GM19452 (cell line): ENCODE data around the gene FAM234B.

Experiments
- ATAC-seq: cut with Tn5 transposase; IDR thresholded peaks from one replicate; pipeline ENCODE4 v1.9.1; 2021; ENCODE audit not compliant: unreplicated experiment

Gene FAM234B

DNA sequence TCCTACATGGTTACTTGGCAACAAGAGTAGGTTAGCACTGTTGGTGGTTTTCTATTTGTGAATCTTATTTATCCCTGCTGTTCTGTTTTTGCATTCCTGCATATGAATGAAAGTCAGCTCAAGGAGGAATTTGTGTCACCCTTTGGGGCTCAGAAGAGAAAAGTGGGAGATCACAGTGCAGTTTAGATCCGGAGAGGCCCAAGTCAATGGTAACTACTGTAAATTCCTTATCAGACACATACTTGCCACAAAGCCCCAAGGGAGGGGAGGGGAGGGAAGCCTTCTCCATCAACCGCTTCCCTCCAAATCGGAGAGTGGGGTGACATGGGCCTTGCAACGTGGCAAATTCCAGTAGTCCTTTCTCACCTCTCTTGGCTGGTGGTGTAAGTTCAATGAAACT, 44.3 kb downstream of the FAM234B start:
- ATAC-seq = no peak

DNA sequence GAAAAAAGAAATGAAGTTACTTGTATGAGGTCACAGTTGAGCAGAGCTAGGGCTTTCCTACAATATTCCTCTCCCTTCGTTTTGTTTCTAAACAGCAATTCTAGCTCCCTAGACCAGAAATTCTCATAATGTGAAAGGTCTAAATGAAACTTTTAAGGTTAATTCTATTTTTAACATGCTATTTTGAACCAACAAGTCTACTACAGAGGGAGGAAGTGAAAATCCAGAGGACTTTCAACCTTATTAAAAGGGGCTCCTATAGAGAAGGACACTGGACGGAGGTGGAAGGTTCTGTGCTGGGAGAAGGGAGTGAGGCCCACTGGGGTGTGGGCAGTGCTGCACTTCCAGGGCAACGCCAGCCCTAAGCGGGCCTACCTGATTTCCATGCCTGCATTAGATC, 45.9 kb downstream of the FAM234B start:
- ATAC-seq = no peak

DNA sequence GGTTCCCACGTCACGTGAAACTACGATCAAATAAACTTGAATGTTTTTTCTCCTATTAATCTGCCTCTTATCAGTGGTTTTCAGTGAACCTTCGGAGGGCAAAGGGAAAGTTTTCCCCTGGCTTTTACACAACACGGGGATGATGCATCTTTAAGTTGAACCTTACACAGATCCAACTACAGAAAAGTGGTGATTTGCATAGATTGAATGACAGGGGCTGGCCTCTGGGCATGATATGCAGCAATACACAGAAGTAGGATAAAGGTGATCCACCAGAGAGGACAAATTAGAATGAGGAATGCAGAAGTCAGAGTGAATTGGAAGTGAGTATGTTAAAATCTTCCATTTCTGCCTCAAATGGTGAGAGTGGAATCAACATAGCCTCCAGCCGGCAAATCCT, 47.7 kb downstream of the FAM234B start:
- no peak for ATAC-seq

DNA sequence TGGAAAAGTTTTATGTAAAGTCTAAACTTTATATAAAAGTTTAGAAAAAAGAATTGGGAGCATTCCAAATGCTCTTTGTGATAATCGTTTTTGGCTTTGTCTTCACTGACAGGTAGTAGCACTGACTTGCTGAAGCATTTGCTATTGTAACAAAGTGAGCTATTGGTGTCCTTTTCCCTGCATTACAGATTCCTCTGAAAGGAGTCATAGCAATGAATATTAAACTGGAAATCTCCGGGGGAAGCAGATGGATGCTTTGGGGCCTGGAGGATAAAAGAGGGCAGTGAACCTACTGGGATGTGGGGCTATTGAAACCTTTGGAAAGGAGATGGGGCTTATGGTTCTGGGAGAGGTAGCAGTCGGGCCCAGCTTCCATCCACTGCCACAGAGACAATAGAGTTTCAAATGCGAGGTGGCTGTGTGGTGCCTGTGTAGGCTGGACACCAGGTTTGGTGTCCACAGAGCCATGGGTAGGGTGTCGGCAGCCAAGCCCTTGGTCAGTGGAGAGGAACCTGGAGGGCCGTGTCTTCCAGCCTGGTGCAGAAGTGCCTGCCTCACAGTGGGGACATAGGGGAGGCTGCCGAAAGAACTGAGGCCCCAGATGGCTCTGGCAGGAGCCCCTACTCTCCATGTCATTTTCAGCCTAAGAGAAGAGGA, 49.1 kb downstream of the FAM234B start:
- no peak for ATAC-seq

DNA sequence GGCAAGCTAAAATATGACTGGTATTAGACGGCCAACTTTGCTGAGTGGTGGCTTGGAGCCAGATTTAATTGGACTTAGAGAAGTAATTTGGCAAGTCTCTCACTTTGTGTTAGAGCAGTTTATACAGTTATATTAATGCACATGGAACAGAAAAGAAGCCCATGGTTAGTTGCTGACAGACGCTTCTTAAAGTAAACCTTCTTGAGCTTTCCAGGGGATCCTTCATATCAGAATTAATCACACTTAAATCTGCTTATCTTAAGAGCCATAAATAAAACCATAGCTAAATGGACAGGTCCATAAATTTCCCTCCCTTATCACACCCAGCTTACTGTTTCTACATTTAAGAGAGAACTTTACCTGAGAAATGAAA, 49.7 kb downstream of the FAM234B start:
- ATAC-seq = no peak

DNA sequence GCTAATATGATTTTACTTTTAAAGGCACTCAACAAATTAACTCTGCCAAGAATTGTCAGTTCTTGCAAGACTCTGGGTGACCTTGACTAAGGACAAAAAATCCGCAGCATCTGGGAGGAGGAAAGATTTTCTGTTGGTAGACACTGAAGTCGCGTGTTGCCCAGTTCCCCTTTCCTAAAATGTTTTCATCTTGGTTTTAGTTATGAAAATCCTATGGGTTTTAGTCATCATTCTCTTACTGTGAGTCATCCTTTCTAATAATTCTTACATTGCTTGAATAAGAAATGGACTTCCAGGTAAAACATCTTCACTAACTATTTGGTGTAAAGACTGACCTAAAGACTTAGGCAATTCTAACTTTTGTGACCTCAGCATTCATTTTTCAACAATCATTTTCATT, 50.2 kb downstream of the FAM234B start:
- no peak for ATAC-seq

DNA sequence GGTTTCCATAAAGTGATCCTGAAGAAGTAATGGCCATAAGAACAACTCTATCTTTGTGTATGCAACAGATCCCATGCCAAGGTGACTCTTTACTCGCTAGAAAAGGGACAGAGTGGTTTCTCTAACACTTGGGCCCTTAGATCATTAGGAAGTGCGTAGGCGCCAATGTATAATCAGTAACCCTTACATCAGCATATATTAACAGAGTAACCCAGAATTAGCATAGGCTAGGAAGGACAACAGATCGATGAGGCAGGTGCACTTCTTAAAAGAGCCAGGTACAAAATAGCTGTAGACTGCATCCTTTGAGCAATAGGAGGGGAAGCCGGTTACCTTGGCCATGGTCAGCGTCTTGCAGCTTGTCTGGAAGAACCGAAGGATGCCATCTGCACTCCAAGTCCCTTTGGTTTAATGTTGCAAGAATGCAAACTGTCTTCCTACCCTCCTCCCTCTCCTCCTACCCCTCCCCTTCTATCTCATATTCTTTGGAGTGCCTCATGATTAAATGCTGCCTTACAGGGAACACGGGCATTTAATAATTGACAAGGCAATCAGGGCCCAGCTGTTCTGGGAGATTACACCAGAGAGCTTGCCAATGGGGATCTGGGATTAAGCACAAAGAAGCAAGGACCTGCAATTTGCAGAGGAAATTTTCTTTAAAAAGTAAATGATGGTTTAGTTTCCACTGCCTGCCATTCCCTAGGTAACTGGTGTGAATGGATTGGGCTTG, 51.2 kb downstream of the FAM234B start:
- ATAC-seq = no peak

DNA sequence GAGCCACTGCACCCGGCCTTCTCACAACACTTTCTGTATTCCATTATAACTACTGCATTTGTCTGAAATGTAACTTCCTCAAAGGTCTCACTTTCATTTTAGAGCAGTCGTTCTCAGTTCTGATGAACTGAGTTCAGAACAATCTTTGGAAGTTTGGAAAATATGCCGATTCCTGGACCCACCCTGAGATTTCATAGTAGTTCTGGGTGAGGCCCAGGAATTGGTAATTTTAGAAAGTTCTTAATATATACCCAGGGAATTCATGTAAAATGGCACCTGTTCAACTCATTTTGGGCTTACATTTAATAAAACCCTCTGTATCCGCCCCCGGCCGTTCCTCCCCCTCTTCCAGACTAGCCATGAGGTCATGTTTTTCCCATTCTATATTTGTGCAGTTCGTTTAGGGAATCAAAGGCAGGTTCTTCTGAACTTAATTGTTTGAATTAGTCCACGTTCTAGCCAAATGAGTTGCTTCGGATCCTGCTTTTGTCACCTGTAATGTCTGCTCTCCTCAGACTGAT, 53.4 kb downstream of the FAM234B start:
- no peak for ATAC-seq

DNA sequence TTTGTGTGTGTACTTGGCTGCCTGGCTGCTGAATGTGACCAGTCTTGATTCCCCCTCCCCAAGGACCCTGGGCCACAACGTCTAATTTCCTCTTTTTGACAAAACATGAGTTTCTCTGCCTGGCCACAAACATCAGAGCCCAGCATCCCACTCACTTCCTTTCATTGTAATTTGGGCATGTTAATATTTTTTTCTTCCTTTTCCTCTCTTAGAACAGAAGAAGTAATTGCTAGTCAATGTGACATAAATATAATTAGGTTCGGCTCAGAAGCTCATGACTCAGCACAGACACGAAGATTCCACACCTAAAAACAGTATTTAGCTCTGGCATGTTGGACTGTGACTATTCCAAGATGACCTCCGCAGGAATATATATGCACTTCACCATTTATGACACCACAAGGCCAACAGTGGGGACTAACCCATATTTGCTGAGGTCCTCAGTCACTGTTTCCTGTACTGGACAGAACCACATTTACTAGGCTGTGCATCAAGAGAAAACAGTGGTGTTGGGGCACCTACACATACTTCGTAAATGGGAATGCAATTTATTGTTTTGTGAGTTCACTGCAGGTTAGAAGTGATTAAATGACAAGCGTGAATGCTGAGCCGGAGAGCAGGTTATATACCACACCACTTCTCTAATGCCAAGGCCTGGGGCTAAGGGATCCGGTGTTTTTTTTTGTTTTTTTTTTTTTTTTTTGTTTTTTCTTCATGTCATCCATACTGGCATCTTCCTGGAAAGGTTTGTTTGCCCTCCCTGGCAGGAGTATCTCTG, 55.1 kb downstream of the FAM234B start:
- no peak for ATAC-seq

DNA sequence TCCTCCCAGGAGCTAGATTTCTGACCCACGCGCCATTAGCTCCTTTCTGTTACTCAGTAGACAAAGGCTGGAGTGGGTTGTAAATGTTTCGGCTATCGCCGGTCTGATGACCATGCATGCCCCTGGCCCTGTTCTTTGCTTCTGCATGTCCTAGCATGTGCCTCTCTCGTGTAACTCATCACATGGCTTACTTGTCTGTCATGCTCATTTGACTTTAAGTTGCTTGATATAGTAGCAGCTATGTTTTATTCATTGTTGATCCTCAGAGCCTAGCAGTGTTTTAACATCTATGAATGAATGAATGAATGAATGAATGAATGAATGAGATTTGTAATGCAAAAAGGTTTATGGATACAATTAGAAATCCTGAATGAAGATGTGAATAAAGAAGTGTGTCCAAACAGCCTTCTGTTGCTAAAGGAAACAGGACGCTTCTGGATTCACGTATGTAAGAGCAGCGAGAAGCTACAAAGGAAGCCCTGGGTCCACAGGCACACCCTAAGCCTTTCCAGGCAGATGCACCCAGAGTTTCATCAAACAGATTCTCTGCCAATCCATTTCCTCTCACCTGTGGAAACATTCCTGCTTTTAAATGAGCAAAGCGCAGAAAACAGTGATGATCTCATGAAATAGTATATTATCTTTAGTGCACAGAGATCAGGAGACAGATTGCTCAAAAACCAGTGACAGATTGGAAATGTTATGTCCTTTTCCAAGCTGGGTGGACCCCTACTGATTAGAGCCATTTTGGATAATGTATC, 55.8 kb downstream of the FAM234B start:
- ATAC-seq = no peak

DNA sequence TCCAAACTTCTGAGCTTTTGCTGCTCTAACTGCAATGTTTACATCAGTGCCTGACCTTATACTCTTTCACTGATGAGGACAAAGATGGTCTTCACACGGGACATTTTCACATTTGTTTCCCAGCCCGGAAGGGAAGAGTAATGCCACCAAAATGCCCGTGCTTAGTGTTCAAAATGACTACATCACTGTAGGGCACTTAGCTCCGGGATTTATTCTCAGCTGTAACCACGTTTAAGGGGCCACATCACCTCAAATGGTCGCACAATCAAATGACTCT, 56.4 kb downstream of the FAM234B start:
- no peak for ATAC-seq

DNA sequence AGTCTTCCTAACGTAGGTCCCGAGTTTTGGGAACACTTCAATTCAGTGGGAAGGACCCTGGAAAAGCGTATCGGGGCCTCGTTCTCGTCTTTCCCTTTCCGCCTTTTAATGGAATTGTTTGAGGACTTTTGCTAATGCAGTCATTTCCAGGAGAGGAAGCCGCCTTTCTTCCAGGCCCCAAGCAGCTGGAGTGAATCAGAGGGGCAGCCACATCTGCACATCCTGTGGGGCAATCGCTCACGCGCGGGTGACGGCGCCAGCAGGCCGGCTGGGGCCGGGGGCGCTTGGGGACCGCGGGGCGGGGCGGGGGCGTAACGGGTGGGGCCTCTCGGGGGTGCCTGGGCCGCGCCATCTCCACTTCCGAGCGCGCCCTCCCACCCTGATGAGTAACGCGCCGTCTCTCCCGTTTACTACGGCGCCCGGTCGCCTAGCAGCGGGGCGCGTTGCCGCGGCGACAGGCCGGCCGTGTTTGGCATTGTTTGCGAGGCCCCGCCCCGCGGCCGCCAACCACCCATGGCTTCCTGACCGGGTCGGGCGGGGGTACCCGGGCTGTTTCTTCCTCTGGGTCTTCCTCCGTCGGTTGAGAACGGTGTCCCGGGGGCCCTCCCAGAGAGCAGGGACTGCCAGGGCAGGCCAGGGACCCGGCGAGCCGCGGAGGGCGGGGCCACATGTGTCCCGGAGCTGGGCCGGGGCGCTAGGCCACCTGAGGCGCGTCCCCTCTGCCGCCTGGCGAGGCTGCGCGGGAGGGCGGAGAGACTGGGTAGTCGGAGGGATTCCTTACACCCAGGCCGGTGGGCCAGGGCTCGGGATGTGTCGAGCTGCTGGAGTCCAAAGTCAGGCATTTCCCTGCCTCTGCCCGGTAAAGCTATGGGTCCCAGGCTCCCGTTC, 56.9 kb downstream of the FAM234B start:
- peak; percentile 90 for ATAC-seq

DNA sequence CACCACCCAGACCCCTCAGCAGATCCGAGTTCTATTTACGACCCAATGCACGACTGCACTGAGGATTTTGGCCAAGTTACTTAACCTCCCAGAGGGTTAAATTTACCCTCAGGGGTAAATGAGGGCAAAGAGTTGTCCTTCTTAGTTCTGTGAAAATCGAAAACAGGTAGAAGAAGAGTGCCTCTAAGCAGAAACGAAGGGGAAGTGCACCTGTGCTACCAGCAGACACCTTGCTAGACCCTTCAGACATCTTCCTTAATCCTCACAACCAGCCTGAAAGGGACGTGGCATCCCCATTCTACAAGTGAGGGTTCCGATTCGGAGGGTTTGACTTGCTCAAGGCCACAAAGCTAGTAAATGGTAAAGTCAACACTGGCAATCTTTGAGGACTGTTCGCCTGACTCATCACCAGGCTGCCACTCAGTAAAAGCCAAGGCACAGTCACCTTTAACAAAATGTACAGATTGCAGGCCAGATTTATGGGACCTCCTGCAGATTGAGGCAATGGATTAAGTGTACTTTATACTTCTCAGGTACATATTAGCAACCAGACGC, 57.7 kb downstream of the FAM234B start:
- no peak for ATAC-seq

DNA sequence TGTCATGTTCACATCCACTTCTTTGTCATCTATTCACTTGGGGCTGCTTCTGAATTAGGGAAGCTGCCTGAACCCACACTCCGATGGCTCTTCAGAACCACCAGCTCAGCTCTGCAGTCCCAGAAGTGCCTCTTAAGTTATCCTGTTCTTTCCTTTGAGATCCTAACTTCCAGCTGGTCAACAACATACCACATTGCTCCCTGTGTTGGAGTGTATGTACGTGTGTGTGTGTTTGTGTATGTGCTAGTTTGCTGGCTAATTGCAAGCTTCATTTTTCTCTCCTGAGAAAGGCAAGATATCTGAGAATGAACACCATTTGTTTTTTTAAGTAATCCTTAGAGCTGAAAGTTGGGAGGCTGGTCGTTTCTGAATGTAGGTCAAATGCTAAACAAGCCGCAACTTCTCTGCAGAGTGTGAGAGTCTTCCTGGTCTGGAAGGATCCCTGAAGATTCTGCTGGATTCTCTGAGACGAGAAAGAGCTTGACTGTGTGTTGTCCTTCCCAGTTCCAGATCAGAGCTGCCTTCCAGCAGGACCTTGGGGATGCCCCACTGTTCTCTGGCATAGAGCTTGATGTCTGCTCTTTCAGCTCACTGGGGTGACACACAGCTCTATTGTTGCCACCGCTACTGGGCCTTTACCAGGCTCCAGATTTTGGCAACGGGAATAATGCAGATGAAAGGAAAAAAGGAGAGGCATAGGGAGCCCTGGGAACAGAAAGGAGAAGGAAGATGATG, 58.4 kb downstream of the FAM234B start:
- no peak for ATAC-seq

DNA sequence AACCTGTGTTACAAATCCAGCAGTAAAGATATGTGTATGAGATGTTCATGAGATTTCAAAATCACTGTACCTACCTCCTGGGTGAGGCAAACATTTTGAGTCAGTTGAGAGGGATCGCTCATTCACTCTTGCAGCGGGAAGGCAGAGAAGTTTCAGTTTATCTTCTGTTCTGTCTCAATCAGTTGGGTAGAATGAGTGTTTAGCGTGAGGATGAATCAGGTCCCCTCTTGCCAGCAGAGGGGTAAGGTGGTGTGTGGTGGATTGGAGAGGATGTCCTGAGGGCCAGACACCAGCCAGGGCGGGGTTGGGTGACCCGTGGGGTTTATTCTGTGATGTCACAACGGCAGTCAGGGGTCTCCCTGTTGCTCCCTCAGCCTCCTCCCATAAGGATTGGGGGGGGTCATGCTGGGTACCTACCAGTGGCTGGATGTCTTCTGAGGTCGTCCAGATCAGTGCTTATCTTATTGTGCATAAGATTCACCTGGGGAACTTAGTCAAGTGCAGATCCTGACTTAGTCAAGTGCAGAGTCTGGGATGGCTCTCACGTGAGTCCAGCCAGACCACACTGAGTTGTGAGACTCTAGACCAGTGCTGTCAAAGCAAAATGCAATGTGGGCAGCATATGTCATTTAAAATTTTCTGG, 59.3 kb downstream of the FAM234B start, which contains the start of gene GSG1:
Gene GSG1, minus strand, starts transcription at position 277 of the 643 bp plus-strand sequence. Its CDS starts 155 bp downstream, at position 122.
- no peak for ATAC-seq

DNA sequence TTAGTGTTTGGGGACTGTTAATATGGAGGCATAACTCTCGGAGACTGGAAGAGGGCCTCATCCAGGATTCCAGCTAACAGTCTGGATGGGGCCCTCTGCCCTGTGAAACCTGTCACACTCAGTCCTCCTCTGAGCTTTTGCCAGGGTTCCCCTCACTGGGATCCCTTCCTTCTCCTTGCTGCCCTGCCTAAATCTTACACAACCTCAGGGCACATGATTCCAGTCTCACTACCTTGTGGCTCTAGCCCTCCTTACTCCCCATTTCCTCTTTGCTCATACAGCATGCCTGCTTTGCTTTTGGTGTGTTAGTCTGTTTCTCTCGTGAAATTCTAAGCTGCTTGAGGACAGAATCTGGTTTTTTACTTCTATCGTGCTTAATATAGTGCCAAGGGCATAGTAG, 60.2 kb downstream of the FAM234B start:
- ATAC-seq = no peak

DNA sequence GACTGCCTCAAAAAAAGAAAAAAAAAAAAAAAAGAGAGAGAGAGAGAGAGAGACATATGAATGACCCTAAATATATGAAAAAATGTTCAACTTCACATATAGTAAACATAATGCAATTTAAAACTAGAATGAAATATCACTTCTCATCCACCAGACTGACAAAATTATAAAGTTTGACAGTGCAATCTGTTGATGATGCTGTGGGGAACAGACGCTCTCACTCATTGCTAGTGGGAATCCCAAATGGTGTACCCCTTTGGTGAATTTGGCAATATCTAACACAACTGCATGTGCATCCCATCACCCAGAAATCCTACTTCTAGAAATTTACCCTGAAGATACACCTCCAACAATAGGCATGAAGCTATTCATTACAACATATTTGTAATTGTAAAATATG, 61.6 kb downstream of the FAM234B start:
- ATAC-seq = no peak

DNA sequence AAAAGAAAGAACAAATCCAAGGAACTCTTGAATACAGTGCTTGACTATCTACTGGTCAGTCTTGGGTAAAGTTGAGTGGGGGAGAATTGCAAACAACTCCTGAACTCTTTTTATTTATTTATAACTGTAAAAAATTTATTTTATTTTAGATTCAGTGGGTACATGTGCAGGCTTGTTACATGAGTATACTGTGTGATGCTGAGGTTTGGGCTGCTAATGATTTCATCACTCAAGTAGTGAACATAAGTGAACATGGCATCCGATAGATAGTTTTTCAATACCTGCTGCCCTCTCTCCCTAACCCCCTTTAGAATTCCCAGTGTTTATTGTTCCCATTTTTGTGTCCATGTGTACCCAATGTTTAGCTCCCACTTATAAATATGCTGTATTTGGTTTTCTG, 62.5 kb downstream of the FAM234B start:
- no peak for ATAC-seq

DNA sequence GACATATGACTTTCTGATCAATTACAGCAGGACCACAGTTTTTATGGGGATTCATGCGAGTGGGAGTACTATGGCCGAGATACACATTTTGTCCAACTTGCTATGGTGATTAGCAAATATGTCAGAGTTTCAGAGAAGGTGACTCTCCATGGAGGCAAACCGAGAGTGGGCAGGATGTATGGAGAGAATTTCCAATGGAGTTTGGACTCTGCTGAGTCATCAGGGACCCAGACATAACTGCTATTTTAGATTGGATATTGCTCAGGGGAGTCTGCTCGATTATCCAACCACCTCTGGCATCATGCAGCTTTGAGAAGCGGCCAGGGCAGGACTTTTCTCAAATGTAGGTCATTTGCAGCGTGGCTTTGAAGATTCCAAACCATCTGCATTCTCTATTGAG, 68.8 kb downstream of the FAM234B start:
- ATAC-seq = no peak
